Cerebellar nuclear complex (tissue), 1 donor: ENCODE measurements around the gene MYH14.

Experiments
- DNase-seq, 2 experiments: peaks; one replicate each; lab custom pipeline; 2025; lab: John Stamatoyannopoulos, UW

MYH14 gene

DNA sequence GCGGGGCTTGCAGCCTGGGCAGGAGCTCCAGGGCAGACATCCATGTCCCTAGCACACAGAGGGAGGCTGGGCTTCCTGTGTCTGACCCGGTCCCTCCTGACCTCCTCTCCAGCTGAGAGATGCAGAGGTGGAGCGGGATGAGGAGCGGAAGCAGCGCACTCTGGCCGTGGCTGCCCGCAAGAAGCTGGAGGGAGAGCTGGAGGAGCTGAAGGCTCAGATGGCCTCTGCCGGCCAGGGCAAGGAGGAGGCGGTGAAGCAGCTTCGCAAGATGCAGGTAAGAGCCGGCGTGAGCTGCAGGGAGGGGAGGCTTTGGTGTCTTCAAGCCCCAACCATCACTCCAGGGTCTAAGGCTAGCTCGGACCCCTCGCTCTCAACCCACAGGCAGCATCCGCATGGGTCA lies 87.4 kb downstream of the MYH14 start:
- DNase-seq: no peak

DNA sequence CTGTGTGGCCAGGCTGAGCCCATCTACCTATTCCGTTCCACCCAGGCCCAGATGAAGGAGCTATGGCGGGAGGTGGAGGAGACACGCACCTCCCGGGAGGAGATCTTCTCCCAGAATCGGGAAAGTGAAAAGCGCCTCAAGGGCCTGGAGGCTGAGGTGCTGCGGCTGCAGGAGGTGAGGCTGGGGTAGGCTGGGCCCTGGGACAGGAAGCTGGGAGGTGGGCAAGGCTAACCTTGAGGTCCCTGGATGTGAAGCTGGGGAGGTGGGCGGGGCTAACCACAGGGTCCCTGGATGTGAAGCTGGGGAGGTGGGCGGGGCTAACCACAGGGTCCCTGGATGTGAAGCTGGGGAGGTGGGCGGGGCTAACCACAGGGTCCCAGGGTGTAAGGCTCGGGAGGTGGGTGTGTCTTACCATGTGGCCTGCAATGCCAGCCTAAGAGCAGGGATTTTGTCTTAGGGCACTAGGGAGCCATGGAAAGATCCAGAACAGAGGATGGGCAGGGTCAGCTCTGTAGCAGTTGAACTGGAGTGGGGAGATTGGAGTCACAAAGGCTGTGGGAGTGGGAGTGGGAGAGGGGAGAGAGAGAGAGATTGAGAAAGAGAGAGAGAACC lies 88.9 kb downstream of the MYH14 start:
- no peak for DNase-seq

DNA sequence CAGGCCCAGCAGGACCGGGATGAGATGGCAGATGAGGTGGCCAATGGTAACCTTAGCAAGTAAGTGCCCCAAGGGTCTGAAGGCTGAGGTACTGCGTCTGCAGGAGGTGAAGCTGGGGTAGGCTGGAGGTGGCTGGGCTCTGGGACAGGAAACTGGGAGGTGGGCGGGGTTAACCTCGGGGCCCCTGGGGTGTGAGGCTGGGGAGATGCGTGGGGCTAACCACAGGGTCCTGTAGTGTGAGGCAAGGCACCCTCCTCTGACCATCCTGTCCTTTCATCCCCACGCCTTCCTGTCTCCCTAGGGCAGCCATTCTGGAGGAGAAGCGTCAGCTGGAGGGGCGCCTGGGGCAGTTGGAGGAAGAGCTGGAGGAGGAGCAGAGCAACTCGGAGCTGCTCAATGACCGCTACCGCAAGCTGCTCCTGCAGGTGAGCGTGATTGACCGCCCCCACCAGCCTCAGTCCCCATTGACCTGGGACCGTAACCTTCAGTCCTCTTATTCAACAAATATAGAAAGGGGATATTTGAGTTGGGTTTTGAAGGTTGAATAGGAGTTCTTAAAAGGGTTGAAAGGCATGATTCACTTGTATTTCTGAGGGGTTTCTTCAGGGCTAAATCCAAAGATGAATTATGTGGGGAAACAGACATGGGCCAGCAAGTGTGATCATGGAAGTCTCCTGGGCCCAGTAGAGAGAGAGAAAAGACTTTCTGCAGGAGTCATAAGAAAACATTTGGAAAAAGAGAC lies 90.0 kb downstream of the MYH14 start:
- DNase-seq: no peak

DNA sequence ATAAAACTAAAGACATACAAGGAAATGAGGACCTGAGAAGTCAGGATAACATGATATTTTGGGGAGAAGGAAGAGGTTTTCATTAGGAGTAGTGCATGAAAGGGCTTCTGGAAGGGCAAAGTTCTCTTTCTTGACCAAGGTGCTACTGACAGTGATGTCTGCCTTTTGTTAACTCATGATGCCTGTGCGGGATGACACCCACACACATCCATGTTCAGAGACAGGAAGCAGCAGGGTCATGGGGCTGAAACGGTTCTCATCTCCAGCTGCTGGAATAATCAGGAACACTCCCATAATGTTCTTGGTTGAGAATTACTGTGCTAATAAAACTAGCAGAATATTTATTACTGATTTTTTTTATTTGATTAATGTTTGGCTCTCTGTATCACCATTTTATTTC lies 96.6 kb downstream of the MYH14 start:
- DNase-seq: no peak

GRCh38 chr19:50300814-50301606 lies 97.6 kb downstream of the MYH14 start:
- no peak for DNase-seq

GRCh38 chr19:50301607-50301971 lies 98.2 kb downstream of the MYH14 start:
- DNase-seq: no peak

DNA sequence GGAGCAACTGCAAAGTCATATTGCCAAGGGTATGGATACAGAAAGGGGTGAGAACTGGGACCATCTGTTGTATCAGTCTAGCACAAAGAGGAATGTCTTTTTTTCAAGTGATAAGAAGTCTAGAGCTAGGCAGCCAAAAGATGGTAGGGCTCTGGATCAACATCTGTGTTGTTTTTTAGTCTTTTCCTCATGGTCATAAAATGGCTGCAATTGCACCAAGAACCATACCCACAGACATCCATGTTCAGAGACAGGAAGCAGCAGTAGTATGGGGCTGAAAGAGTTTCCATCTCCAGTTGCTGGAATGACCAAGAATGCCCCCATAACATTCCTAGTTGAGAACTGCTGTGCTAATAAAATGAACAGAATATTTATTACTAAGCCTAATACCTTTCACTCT lies 100.1 kb downstream of the MYH14 start:
- DNase-seq: no peak

DNA sequence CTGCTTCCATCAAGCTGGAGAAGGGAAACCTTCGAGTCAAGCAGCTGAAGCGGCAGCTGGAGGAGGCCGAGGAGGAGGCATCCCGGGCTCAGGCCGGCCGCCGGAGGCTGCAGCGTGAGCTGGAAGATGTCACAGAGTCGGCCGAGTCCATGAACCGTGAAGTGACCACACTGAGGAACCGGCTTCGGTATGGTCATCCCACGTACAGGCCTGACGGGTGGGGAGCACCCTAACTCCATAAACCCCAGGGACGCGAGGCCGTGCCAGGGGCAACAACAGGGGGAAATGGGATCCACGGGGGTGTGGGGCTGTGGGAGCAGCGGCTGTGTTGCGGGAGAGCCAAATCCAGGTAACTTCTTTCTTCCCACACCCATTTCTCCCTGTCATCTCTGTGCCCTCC lies 105.6 kb downstream of the MYH14 start:
- no peak for DNase-seq

DNA sequence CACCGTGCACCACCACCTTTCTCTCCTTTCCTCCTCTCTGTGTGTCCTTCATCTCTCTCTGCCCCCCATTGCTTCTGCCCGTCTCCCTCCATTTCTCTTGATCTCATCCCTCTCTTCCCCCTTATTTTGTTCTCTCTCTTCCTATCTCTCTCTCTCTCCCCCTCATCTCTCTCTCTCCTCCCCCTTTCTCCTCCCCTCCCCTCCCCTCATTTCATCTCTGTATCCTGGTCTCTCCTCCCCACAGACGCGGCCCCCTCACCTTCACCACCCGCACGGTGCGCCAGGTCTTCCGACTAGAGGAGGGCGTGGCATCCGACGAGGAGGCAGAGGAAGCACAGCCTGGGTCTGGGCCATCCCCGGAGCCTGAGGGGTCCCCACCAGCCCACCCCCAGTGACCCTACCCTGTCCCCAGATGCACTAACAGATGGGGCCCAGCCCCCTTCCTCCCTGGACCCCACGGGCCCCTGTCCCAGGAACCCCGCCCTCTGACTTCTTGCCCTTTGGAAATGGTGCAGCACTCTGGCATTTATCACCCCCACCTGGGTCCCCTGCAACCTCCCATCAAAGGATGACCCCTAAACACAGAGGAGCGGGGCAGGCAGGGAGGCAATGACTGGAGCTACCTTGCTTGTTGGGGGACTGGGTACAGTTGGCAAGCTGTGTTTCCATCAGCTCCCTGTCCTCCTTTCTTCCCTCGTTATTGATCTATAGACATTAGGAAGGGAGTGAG lies 106.1 kb downstream of the MYH14 start:
- no peak for DNase-seq

GRCh38 chr19:50310759-50311465 lies 107.5 kb downstream of the MYH14 start:
- no peak for DNase-seq

DNA sequence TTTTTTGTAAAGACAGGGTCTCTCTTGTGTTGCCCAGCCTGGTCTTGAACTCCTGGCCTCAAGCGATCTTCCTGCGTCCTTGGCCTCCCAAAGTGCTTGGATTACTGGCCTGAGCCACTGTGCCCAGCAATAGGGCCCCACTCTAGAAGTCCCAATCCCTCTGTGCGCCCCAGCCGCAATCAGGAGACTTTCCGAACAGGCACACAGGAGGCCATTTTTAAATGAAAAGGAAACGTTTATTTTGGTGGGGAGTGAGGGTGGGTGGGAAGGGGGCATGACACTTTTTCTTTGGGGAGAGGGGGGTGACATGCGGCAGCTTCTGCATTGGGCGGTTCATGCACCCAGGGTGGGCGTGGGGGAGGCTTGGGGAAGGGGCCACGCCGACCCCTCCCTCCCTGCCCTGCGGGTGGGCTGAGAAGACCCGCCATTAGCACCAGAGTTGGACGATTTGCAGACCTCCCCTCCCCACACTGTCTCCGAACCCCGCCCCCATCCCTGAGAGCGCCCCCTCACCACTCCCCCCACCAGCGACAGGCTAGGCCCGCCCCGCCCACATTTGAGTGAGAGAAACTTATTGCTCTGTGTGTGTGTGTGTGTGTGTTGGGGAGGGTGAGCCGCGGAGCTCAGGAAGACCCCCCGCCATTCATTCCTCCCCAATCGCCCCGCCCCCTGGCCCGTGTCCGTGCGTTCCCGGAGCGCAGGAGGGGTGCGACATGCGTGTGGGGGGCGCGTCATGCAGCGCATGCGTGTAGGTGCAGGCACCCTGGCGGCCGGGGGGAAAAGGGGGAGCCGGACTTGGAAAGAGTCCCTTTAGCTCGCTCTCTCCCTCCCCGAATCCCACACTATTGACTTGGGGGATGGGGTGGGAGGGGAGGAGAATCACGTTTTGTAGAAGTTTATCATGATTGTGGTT lies 108.6 kb downstream of the MYH14 start:
- DNase-seq: no peak

GRCh38 chr19:50312967-50313811 lies 109.8 kb downstream of the MYH14 start:
- DNase-seq: no peak

- DNase-seq: no peak
Observed at GRCh38 chr19:50313812-50314536, 110.6 kb downstream of the MYH14 start.

- no peak for DNase-seq
Observed at GRCh38 chr19:50314724-50315708, 111.6 kb downstream of the MYH14 start.

- DNase-seq: no peak
Observed at GRCh38 chr19:50315773-50316448, 112.5 kb downstream of the MYH14 start.

GRCh38 chr19:50317115-50317514 lies 113.7 kb downstream of the MYH14 start:
- no peak for DNase-seq

- no peak for DNase-seq
Observed at GRCh38 chr19:50318438-50318837, 115.0 kb downstream of the MYH14 start.
